ENCODE results near the gene CCZ1B.
"Not testable (repeated sequence)": the region's sequence is repeated elsewhere in the genome, so short reads cannot be mapped to it uniquely, and the experiment has no call there.

DNA sequence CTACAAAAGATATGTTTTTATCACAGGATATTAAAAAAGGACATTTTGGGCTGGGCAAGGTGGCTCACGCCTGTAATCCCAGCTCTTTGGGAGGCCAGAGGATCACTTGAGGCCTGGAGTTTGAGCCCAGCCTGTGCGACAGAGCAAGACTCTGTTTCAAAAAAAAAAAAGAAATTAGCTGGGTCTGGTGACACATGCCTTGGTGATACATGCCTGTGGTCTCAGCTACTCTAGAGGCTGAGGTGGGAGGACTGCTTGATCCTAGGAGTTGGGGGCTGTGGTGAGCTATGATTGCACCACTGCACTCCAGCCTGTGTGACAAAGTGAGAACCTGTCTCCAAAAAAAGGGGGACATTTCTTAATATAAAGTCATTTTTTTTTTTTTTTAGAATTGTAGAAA lies 25.7 kb downstream of the CCZ1B start:
- TF ChIP-seq, protein P1, sequence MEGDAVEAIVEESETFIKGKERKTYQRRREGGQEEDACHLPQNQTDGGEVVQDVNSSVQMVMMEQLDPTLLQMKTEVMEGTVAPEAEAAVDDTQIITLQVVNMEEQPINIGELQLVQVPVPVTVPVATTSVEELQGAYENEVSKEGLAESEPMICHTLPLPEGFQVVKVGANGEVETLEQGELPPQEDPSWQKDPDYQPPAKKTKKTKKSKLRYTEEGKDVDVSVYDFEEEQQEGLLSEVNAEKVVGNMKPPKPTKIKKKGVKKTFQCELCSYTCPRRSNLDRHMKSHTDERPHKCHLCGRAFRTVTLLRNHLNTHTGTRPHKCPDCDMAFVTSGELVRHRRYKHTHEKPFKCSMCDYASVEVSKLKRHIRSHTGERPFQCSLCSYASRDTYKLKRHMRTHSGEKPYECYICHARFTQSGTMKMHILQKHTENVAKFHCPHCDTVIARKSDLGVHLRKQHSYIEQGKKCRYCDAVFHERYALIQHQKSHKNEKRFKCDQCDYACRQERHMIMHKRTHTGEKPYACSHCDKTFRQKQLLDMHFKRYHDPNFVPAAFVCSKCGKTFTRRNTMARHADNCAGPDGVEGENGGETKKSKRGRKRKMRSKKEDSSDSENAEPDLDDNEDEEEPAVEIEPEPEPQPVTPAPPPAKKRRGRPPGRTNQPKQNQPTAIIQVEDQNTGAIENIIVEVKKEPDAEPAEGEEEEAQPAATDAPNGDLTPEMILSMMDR (IDR thresholded peaks at IDR 0.05), result not testable (repeated sequence)
- not testable (repeated sequence) for TF ChIP-seq POLR2A (IDR thresholded peaks at IDR 0.05)

Data from adrenal gland (tissue), 5 donors.